ENCODE data around the gene RPL21. TPM values are rescaled to one million over a fixed set of nuclear protein-coding genes. Genes with fewer than 3 reads are reported as not detected.

The RPL21 gene
- total RNA-seq, 1 experiment from 2014 or later, result 1,158 TPM

- TF ChIP-seq CTCF (IDR thresholded peaks at IDR 0.05; ENCODE audit: insufficient read depth in 1 of 2, low read depth in 1 of 2, low read length in 1 of 2, severe bottlenecking in 1 of 2, unreplicated experiment in 1 of 2), result no peak
- no TSS peak for BruUV-seq (replicated peaks)
- H3K4me3 Mint-ChIP-seq (ENCODE audit: unreplicated experiment), result no peak overlapping the region
Measured at GRCh38 chr13:27300941-27301586, 49.7 kb downstream of the RPL21 start.

DNA sequence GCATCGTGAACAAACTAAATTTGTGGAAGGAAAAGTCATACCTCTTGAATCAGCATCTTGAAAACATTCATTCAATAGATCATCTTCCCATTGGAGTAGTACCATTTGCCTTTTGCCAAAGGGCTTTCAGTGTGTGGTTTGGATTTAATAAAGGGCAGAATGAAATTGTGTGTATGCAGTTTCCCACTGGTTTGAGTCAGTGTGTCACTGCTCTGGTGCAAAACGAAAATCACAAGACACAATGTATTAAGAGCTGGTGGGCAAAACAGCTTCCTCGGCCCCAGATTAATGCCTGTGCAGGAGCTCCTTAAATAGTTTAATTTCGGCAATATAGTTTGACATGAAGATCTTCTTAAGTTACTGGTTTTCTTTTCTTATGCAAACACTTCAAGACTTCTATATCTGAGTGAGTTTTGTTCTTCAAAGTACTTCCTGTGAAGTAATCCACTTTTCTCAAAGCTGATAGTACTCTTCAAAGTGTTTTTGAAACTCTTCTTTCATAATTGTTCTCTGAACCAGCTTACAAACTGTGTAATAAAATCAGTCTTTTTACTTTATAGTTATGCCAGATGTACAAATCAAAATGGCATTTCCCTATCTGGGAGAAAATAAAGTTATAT lies 51.4 kb downstream of the RPL21 start:
- no TSS peak for BruUV-seq (replicated peaks)
- Mint-ChIP-seq H3K36me3 (ENCODE audit: insufficient read depth, unreplicated experiment) (no peaks in the 10 kb centered on the region), H3K27me3 (ENCODE audit: insufficient read depth, unreplicated experiment) (peaks cover 7% of the 10 kb centered on the region), H3K27ac (ENCODE audit: unreplicated experiment) (no peak overlapping the region), H3K9me3 (ENCODE audit: unreplicated experiment) (no peaks in the 10 kb centered on the region), H3K4me3 (ENCODE audit: unreplicated experiment) (no peak overlapping the region), H3K4me1 (ENCODE audit: low read depth, unreplicated experiment) (no peaks in the 10 kb centered on the region)
- Histone ChIP-seq H3K36me3 (ENCODE audit: control insufficient read depth, insufficient read depth, low read length) (no peaks in the 10 kb centered on the region), H3K9me3 (no peaks in the 10 kb centered on the region), H3K4me3 (ENCODE audit: low read depth, low read length) (no peak overlapping the region), H3K4me1 (no peaks in the 10 kb centered on the region), H3K27me3 (replicated peaks; ENCODE audit: control insufficient read depth, insufficient read depth, low read length) (peaks cover 1% of the 10 kb centered on the region)
- intact Hi-C loops (cut with micrococcal nuclease; ENCODE audit: unreplicated experiment), result no loop called here
- ChIA-PET CTCF (no interaction called here), POLR2A (interaction anchor here (0.6 kb wide), 1 partner anchor 311 kb away, joined by 3 read pairs; no protein-coding TSS in a partner anchor)
- DNase-seq, result no peak
- no peak for TF ChIP-seq CTCF (IDR thresholded peaks at IDR 0.05; ENCODE audit: insufficient read depth in 1 of 2, low read depth in 1 of 2, low read length in 1 of 2, severe bottlenecking in 1 of 2, unreplicated experiment in 1 of 2)

More at GRCh38 chr13:27300941-27301586, 49.7 kb downstream of the RPL21 start:
- H3K4me1 ChIP-seq, result no peaks in the 10 kb centered on the region
- H3K36me3 Mint-ChIP-seq (ENCODE audit: insufficient read depth, unreplicated experiment), result no peaks in the 10 kb centered on the region
- no peak overlapping the region for H3K4me3 ChIP-seq (ENCODE audit: low read depth, low read length)
- CTCF ChIA-PET, result no interaction called here
- intact Hi-C loops (cut with micrococcal nuclease; ENCODE audit: unreplicated experiment), result no loop called here
- DNase-seq, result no peak
- no peaks in the 10 kb centered on the region for H3K9me3 Mint-ChIP-seq (ENCODE audit: unreplicated experiment)
- H3K4me1 Mint-ChIP-seq (ENCODE audit: low read depth, unreplicated experiment), result no peaks in the 10 kb centered on the region
- H3K27me3 ChIP-seq (replicated peaks; ENCODE audit: control insufficient read depth, insufficient read depth, low read length), result peaks cover 1% of the 10 kb centered on the region
- POLR2A ChIA-PET, result no interaction called here
- no peaks in the 10 kb centered on the region for H3K9me3 ChIP-seq
- H3K27ac Mint-ChIP-seq (ENCODE audit: unreplicated experiment), result no peak overlapping the region
- peaks cover 11% of the 10 kb centered on the region for H3K27me3 Mint-ChIP-seq (ENCODE audit: insufficient read depth, unreplicated experiment)
- H3K36me3 ChIP-seq (ENCODE audit: control insufficient read depth, insufficient read depth, low read length), result no peaks in the 10 kb centered on the region

- Mint-ChIP-seq H3K27ac (ENCODE audit: unreplicated experiment) (no peak overlapping the region), H3K27me3 (ENCODE audit: insufficient read depth, unreplicated experiment) (peaks cover 4% of the 10 kb centered on the region), H3K9me3 (ENCODE audit: unreplicated experiment) (no peaks in the 10 kb centered on the region), H3K36me3 (ENCODE audit: insufficient read depth, unreplicated experiment) (no peaks in the 10 kb centered on the region), H3K4me1 (ENCODE audit: low read depth, unreplicated experiment) (no peaks in the 10 kb centered on the region), H3K4me3 (ENCODE audit: unreplicated experiment) (no peak overlapping the region)
- ChIA-PET CTCF (no interaction called here), POLR2A (no interaction called here)
- no peak for DNase-seq
- H3K36me3 ChIP-seq (ENCODE audit: control insufficient read depth, insufficient read depth, low read length), result no peaks in the 10 kb centered on the region
- no peaks in the 10 kb centered on the region; the same call in 1 of the 2 replicates for H3K27me3 ChIP-seq (replicated peaks; ENCODE audit: control insufficient read depth, insufficient read depth, low read length)
- no TSS peak for BruUV-seq (replicated peaks)
- H3K4me1 ChIP-seq, result no peaks in the 10 kb centered on the region
- TF ChIP-seq CTCF (IDR thresholded peaks at IDR 0.05; ENCODE audit: insufficient read depth in 1 of 2, low read depth in 1 of 2, low read length in 1 of 2, severe bottlenecking in 1 of 2, unreplicated experiment in 1 of 2), result no peak
- no peaks in the 10 kb centered on the region for H3K9me3 ChIP-seq
- intact Hi-C loops (cut with micrococcal nuclease; ENCODE audit: unreplicated experiment), result no loop called here
- no peak overlapping the region for H3K4me3 ChIP-seq (ENCODE audit: low read depth, low read length)
Measured at GRCh38 chr13:27304099-27304498, 52.7 kb downstream of the RPL21 start.
